Ovary (tissue), 3 donors: ENCODE results near the gene LAMA2.

Source experiments
- CTCF ChIP-seq, 3 donors: fragments of 450-650 bp in 2 of 3; fragments of 200-600 bp in 1 of 3; IDR thresholded peaks; one replicate each; pipeline versions ENCODE4 v1.5.1 to v1.8.0; 2016 to 2022; ENCODE audit warnings: antibody characterized with exemption in 3 of 3, mild to moderate bottlenecking in 1 of 3
- EP300 ChIP-seq: sonication (generic); formaldehyde crosslinking; IDR thresholded peaks from one replicate; pipeline ENCODE4 v1.6.1; 2017; ENCODE audit warnings: antibody characterized with exemption
- POLR2A ChIP-seq: fragments of 450-650 bp; IDR thresholded peaks from one replicate; pipeline ENCODE4 v1.6.1; 2017; ENCODE audit warnings: antibody characterized with exemption, mild to moderate bottlenecking, moderate library complexity
- donor health status: DM: no; HTN: no; CAD: no.

GRCh38 chr6:129516005-129516404 lies 633.1 kb downstream of the LAMA2 start:
- TF ChIP-seq CTCF (IDR thresholded peaks at IDR 0.05) (no peak), POLR2A (no peak), EP300 (no peak)
